ENCODE data around the gene GOLGA6L22.
A peak's percentile ranks its signal among the peaks of the same experiment; 100 is the strongest.
"Not testable (repeated sequence)": the region's sequence is repeated elsewhere in the genome, so short reads cannot be mapped to it uniquely, and the experiment has no call there.

Gene GOLGA6L22

DNA sequence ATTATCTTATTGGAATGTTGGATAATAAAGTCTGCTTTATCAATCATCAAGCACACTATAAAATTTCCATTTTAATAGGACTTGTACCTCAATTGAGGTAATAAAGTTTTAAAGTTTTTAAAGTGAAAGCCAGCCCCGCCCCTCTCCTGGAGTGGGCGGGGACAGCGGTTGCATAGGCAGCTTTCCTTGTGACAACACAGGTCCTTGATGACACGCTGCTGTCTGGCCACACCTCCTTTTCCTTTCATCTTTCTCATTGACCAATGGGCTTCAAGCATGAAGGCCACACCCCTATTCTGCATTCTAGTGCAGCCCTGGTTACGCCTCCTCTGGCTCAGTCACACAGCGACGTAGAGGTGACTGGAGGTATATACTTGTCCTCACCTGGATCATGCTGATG lies at the start of gene GOLGA6L22:
TSS of gene GOLGA6L22 (plus strand) at position 301 of the 400 bp plus-strand sequence. CDS start at position 392, 91 bp downstream.
- not testable (repeated sequence) for DNase-seq (ENCODE audit: low read depth)

DNA sequence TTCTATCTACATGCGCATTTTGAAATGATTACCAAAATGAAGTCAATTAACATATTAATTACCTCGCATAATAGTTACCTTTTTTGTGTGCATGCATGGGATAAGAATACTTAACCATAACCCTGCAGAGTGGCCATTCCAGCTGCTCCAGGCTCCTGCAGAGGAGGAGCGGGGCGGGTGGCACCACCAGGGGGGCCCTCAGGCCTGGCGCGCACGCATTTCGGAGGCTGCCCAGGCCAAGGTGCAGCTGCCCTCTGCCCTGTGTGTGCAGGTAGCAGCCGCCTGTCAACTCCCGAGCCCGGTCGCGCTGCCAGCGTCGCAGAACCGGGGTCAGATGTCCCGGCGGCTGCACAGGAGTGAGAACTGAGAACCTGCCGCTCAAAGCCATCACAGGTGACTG lies 41.4 kb upstream of the GOLGA6L22 start:
- DNase-seq (ENCODE audit: low read depth) = not testable (repeated sequence)

GRCh38 chr15:22417795-22418194 lies 40.9 kb upstream of the GOLGA6L22 start:
- not testable (repeated sequence) for DNase-seq (ENCODE audit: low read depth)

DNA sequence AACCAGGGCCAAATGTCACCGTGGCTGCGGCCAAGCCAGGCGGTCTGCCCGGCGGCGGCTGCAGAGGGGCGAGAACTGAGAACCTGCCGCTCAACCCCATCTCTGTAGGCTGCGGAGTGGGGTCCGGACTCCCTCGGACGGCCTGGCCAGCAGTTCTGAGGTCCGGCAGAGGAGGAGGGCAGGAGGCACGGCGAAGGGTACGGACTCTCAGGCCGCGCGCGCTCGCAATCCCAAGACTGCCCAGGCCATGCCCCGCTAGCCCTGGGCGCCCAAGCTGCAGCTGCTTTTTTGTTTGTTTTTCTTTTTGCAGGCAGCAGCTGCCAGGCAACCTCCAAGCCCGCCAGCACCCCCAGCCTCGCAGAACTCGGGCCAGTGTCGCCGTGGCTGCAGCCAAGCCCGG lies 40.5 kb upstream of the GOLGA6L22 start:
- DNase-seq (ENCODE audit: low read depth) = not testable (repeated sequence)

- DNase-seq (ENCODE audit: low read depth) = not testable (repeated sequence)
Measured at GRCh38 chr15:22418666-22419065, 40.0 kb upstream of the GOLGA6L22 start.

DNA sequence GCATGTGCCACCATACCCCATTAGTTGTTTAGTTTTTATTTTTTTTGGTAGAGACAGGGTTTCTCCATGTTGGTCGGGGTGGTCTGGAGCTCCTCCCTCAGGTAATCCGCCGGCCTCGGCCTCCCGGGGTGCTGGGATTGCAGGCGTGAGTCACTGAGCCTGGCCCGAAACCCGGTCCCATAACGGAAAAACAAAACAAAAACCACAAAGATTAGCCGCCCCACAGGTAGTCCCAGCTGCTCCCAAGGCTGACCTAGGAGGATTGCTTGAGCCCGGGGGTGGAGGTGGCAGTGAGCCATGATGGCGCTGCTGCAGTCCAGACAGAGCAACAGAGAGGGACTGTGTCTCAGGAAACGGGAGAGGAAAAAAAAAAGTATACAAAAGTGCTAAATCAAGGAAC lies 38.4 kb upstream of the GOLGA6L22 start:
- DNase-seq (ENCODE audit: low read depth) = not testable (repeated sequence)

GRCh38 chr15:22429426-22429825 lies 29.3 kb upstream of the GOLGA6L22 start:
- not testable (repeated sequence) for DNase-seq (ENCODE audit: low read depth)

DNA sequence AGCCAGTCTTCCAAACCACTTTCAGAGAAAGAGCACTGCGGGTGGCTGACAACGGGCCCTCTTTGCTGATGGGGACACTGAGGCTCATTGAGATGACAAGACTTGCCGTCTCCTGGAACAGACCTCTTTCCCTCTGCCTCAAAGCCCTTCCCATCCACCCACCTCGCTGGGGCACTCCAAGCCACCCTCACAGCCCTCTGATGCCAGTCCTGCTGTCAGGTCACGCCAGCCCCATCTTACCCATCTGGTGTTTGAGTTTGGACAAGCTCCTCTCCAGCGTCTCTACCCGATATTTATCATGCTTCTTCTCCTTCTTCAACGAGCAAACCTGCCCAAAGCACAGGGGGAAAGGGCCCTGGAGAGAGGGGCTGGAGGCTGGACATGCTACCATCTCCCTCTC lies 27.0 kb upstream of the GOLGA6L22 start:
- DNase-seq (ENCODE audit: low read depth) = not testable (repeated sequence)

DNA sequence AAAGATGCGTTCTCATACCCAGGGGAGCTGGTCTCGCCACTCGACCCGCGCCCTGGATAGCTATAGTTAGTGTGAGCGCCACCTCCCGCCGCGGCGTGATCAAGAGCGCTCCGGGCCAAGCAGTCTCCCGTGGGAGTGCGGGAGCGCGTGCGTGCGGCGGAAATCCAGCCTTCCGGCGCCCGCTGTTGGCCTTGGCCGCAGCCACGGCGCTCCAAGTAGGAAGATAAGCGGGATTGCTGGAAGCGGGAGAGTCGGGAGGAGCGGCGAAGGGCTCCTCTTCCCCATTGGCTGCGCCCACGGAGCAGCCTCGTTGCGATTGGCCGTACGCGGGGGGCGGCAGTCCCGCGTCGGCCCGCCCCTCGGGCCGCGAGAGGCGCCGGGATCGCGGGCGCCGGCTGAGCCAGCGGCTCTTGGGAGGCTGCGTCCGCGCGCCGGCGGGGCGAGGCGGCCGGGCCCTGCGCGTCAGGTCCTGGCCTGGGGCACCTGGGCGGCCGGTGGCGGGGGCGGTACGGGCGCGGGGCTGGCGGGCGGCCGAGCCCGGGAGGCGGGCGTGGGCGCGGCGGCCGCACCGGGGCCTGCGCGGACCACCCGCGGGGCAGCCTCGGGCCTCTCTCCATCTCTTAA lies 35.9 kb downstream of the GOLGA6L22 start:
- DNase-seq (ENCODE audit: low read depth) = peak; percentile 9

- not testable (repeated sequence) for DNase-seq (ENCODE audit: low read depth)
Measured at GRCh38 chr15:22497200-22497599, 38.5 kb downstream of the GOLGA6L22 start.

GRCh38 chr15:22498220-22498925 lies 39.7 kb downstream of the GOLGA6L22 start:
- not testable (repeated sequence) for DNase-seq (ENCODE audit: low read depth)

DNA sequence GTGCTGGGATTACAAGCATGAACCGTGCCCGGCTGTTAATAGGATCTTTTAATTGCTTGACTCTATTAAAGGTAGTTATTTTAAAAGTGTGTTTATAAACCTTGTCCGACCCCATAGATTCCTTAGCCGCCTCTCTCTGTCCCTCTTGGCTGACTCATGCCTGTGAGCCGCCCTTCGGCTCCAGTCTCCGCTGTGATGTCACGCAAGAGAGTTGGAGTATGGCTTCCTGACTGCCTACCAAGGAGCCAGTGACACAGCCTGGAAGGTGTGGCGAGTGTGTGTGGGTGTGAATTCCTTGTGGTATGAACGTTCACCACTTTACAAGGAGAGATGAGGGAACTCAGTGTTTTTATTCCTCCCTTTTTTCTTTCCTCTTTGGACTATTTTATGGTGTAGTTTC lies 43.6 kb downstream of the GOLGA6L22 start:
- DNase-seq (ENCODE audit: low read depth) = not testable (repeated sequence)

DNA sequence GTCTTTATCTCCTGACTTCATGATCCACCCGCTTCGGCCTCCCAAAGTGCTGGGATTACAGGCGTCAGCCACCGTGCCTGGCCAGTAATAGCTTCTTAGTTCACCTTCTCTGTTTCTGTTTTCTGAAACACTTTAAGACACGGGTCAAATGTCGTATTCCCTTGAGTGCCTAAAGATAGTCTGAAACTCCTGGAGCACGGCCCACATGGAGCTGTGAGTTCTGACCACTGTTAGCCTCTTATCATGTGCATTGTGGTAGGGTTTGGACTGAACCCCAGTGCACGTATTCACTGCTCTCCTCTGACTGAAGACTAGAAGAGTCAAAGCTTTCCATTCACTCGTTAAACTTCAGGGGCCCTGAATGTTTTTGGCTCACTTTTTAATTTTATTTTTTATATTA lies 48.3 kb downstream of the GOLGA6L22 start:
- not testable (repeated sequence) for DNase-seq (ENCODE audit: low read depth)

- not testable (repeated sequence) for DNase-seq (ENCODE audit: low read depth)
Measured at GRCh38 chr15:22516140-22516539, 57.4 kb downstream of the GOLGA6L22 start.
